GM10266 (cell line): Measurements from ENCODE around the gene EGFL7.

Experiments
- DNase-seq: peaks from one replicate; pipeline ENCODE4 v3.0.0; 2012; ENCODE audit errors: extremely low spot score
- TF ChIP-seq, protein P1 (sequence below): IDR thresholded peaks from 2 replicates; pipeline ENCODE4 v1.5.1; 2012; ENCODE audit warnings: mild to moderate bottlenecking, low read depth; ENCODE audit not compliant: control insufficient read depth, insufficient read depth; ENCODE audit errors: missing control alignments

Gene EGFL7

GRCh38 chr9:136616948-136617695 lies 45.6 kb upstream of the EGFL7 start:
- no peak for DNase-seq
- TF ChIP-seq, protein P1, sequence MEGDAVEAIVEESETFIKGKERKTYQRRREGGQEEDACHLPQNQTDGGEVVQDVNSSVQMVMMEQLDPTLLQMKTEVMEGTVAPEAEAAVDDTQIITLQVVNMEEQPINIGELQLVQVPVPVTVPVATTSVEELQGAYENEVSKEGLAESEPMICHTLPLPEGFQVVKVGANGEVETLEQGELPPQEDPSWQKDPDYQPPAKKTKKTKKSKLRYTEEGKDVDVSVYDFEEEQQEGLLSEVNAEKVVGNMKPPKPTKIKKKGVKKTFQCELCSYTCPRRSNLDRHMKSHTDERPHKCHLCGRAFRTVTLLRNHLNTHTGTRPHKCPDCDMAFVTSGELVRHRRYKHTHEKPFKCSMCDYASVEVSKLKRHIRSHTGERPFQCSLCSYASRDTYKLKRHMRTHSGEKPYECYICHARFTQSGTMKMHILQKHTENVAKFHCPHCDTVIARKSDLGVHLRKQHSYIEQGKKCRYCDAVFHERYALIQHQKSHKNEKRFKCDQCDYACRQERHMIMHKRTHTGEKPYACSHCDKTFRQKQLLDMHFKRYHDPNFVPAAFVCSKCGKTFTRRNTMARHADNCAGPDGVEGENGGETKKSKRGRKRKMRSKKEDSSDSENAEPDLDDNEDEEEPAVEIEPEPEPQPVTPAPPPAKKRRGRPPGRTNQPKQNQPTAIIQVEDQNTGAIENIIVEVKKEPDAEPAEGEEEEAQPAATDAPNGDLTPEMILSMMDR = no peak

DNA sequence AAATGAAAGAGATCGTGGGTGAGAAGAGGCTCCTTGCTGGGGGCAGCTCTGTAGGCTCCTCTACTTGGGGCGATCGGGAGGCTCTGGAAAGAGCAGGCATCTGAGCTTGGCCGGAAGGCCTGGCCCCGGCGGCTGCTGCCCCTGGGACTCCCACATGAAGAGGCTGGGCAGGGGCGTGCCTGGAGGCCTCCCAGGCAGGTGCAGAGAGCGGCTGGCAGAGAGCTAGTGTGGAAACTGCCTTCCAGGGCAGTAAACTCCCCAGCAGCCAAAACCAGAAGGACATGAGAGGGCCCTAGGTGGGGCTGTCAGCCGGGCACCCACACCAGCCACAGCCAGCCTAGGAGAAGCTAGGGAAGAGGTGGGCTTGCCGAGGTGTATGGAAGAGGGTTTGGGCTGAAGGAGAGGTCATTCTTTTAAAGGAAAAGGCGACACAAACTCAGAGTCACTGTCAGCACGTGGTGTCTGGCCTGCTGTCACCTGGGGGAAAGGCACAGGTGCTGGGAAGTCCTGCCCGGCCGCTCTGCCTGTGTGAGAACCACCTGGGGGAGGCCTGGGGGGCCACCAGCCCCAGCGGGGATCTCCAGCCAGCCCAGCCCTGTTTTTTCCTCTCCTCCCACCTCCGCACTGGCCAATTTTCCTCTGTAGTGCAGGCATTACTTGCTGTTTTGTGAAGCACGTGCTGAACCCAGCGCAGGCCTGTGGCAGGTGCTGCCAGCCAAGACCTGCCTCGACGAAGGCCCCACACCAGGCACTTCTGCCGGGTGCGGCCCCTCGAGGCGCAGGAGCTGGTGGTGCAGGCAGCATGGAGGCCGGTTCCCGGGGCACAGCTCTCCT lies 44.8 kb upstream of the EGFL7 start:
- TF ChIP-seq, protein P1 = no peak

DNA sequence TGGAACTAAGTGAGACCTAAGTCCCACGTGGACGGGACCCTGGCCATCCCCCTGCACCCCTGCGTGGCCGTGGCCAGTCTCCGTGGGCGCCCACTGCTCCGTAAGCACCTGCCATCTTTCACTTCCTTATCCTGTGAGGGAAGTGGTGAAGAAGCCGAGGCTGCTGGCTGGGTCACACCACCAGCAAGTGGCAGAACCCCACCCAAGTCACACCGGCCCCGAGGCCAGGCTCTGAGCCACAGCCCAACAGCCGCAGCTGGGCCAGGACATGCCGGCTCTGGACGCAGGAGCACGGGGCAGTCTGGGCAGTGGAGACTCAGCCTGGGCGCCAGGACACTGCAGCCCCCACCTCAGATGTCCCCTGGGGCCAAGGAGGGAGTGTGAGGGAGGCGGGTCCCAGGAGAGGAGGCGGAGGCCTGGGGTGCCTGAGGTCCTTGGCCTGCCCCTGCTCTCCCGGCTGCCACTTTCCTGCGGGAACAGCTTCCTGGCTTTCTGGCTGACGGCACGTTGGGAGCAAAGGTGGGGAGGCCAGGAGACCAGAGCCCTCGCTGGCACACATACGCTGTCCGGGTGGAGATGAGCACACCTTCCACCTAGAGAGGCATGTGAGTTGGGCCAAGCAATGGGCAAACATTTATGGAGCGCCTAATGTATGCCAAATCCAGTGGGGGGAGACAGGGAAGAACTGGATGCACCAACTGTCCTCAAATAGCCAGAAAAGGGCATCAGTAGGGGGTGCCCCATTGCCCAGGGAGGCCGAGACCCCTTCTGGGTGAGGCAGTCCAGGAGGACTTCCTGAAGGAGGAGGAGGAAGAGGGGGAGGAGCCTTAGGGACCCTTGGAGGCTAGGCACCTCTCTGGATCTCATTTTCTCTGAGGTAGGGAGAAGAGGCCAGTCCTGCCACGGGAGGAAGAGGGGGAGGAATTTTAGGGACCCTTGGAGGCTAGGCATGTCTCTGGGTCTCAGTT lies 43.9 kb upstream of the EGFL7 start:
- peak; percentile 77 for DNase-seq
- TF ChIP-seq, protein P1 = no peak

More for the DNA sequence above, 44.8 kb upstream of the EGFL7 start:
- DNase-seq = no peak

DNA sequence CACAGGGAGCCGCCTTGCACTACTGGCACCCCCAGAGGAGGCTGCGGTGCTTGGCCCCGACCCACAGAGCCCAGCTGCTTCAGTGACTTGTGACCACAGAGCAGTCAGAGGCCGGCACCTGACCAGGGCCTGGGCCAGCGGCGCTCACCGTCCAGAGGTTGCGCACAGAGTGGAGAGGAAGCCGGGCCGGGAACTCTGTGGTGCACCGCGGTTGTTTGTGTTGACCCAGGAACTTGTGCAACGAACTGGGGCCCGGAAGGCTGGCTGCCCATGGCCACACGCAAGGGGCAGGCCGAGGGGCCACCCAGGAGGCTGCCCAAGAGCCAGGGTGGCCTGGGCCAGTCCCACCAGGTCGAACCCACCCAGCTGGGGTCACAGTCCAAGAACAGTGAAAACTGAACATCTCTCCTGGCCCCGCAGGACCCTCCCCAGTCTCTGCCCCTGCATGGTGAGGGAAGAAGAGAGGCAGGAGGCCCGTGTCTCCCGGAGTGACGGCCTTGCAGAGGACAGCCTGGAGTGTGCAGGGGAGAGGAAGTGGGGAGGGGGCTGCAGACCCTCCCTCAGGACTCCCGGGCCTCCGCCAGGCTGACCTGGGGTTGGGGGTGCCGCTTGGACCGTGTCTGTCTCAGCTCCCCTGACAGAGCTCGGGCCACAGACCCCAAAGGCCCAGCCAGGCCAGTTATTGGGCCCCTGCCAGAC lies 42.8 kb upstream of the EGFL7 start:
- no peak for DNase-seq
- TF ChIP-seq, protein P1 = no peak

DNA sequence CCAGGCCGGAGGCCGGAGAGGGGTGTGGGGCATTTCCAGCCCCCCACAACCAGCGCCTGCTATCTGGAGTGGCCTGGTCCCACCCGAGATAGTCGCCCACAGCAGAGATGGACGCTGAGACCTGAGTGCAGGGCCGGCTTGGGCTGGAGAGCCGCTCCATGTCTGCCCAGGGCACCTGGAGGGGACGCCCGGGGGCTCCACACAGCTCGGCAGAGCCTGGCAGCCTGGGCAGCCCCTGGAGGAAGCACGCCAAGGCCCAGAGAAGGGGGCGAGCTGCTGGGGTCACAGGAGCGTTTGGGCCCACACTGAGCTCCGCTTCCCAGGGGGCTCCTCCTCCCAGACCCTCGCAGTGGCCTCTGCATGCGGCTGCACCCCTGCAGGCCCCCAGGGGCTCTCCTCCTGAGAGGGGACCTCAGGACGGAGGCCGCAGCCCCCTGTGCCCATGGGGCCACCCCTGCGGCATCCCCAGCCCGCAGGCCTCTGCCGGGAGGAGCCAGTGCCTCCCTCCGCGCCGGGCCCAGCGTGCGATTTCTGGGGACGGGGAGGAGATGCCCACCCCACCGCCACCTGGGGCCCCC lies 42.2 kb upstream of the EGFL7 start:
- TF ChIP-seq, protein P1 = no peak

GRCh38 chr9:136621019-136621733 lies 41.5 kb upstream of the EGFL7 start:
- no peak for DNase-seq
- TF ChIP-seq, protein P1 = no peak

More for the DNA sequence above, 42.2 kb upstream of the EGFL7 start:
- no peak for DNase-seq
